Neural cell (in vitro differentiated cells): ENCODE measurements around the gene FGD6. TPM values are rescaled to one million over a fixed set of nuclear protein-coding genes. Genes with fewer than 3 reads are reported as not detected.

Experiments
- H2AFZ ChIP-seq: fragments of 200-600, 300-800 bp; sonication (generic), shearing (Covaris generic); 2 replicates; pipeline ENCODE4 v1.6.0; 2014; ENCODE audit warnings: low read depth, mild to moderate bottlenecking, antibody characterized with exemption, low read length, moderate library complexity
- H3F3A ChIP-seq: fragments of 200-600 bp; shearing (Covaris generic); 2 replicates; pipeline ENCODE4 v1.6.1; 2016; ENCODE audit warnings: mild to moderate bottlenecking, moderate library complexity, mixed read lengths, antibody characterized with exemption, low read length; ENCODE audit not compliant: insufficient read depth, poor library complexity, severe bottlenecking
- H3K27ac ChIP-seq: fragments of 200-600, 300-800 bp; sonication (generic), shearing (Covaris generic); 2 replicates; pipeline ENCODE4 v1.5.1; 2014; ENCODE audit warnings: mild to moderate bottlenecking, low read length, moderate library complexity
- H3K27me3 ChIP-seq: fragments of 300-800, 200-600 bp; sonication (generic), shearing (Covaris generic); 2 replicates; pipeline ENCODE4 v1.6.0; 2014; ENCODE audit warnings: mild to moderate bottlenecking, low read depth, low read length, moderate library complexity; ENCODE audit not compliant: insufficient read depth
- H3K36me3 ChIP-seq: fragments of 300-800, 200-600 bp; sonication (generic), shearing (Covaris generic); 2 replicates; pipeline ENCODE4 v1.5.1; 2014; ENCODE audit warnings: mild to moderate bottlenecking, antibody characterized with exemption, low read length, moderate library complexity; ENCODE audit not compliant: insufficient read depth
- H3K4me2 ChIP-seq: fragments of 300-800, 200-600 bp; sonication (generic), shearing (Covaris generic); 2 replicates; pipeline ENCODE4 v1.6.0; 2014; ENCODE audit warnings: mild to moderate bottlenecking, low read length
- H3K4me3 ChIP-seq: fragments of 300-800, 200-600 bp; sonication (generic), shearing (Covaris generic); 2 replicates; pipeline ENCODE4 v1.5.1; 2014; ENCODE audit warnings: mild to moderate bottlenecking, low read length, moderate library complexity
- H3K79me2 ChIP-seq: fragments of 200-600 bp; shearing (Covaris generic); replicated peaks from 2 replicates; pipeline ENCODE4 v1.6.0; 2014; ENCODE audit warnings: mild to moderate bottlenecking, low read length, moderate library complexity; ENCODE audit not compliant: insufficient read depth
- H3K9ac ChIP-seq: fragments of 300-800, 200-600 bp; sonication (generic), shearing (Covaris generic); 2 replicates; pipeline ENCODE4 v1.6.1; 2016; ENCODE audit warnings: mild to moderate bottlenecking, low read length, mixed read lengths
- H3K9me2 ChIP-seq: fragments of 200-600 bp; shearing (Covaris generic); 2 replicates; pipeline ENCODE4 v1.6.1; 2016; ENCODE audit warnings: mild to moderate bottlenecking, low read length, mixed read lengths; ENCODE audit not compliant: insufficient read depth
- H3K9me3 ChIP-seq: fragments of 200-600, 300-800 bp; sonication (generic), shearing (Covaris generic); 2 replicates; pipeline ENCODE4 v1.6.1; 2016; ENCODE audit warnings: mild to moderate bottlenecking, mixed run types, low read length, moderate library complexity, mixed read lengths
- H4K20me1 ChIP-seq: fragments of 200-600 bp; shearing (Covaris generic); 2 replicates; pipeline ENCODE4 v1.6.1; 2016; ENCODE audit warnings: mild to moderate bottlenecking, mixed run types; ENCODE audit not compliant: insufficient read depth
- EP300 ChIP-seq: fragments of 450-650 bp; conservative IDR thresholded peaks from 2 replicates; pipeline ENCODE4 v1.6.1; 2014; ENCODE audit warnings: antibody characterized with exemption, mild to moderate bottlenecking, moderate library complexity; ENCODE audit not compliant: poor library complexity, severe bottlenecking
- EZH2 ChIP-seq: fragments of 200-600, 300-800 bp; shearing (Covaris generic), sonication (generic); IDR thresholded peaks from 2 replicates; pipeline ENCODE4 v1.6.1; 2014; ENCODE audit warnings: antibody characterized with exemption, low read length, borderline replicate concordance, mild to moderate bottlenecking; ENCODE audit not compliant: insufficient read depth, poor library complexity, severe bottlenecking
- MXI1 ChIP-seq: fragments of 450-650 bp; conservative IDR thresholded peaks from 2 replicates; pipeline ENCODE4 v1.6.1; 2014; ENCODE audit warnings: antibody characterized with exemption, mild to moderate bottlenecking; ENCODE audit not compliant: poor library complexity, severe bottlenecking
- POLR2AphosphoS5 ChIP-seq: IDR thresholded peaks from 2 replicates; pipeline ENCODE4 v1.6.1; 2012
- RAD21 ChIP-seq: fragments of 450-650 bp; conservative IDR thresholded peaks from 2 replicates; pipeline ENCODE4 v1.6.1; 2014; ENCODE audit warnings: antibody characterized with exemption, mild to moderate bottlenecking, moderate library complexity
- SMC3 ChIP-seq: fragments of 450-650 bp; conservative IDR thresholded peaks from 2 replicates; pipeline ENCODE4 v1.6.1; 2014; ENCODE audit warnings: antibody characterized with exemption, mild to moderate bottlenecking, moderate library complexity; ENCODE audit not compliant: poor library complexity
- TAF1 ChIP-seq: IDR thresholded peaks from 2 replicates; pipeline ENCODE4 v1.6.1; 2012; ENCODE audit warnings: low read depth
- polyA plus RNA-seq: library from polyadenylated mRNA; depleted of rRNA; stranded (reverse); fragments of >200 nt; gene quantifications from 2 replicates; pipeline ENCODE4 v1.2.3, GENCODE V29; 2014
- TF ChIP-seq, protein P1 (sequence below): fragments of 450-650 bp; IDR thresholded peaks from 2 replicates; pipeline ENCODE4 v1.5.1; 2014; ENCODE audit warnings: antibody characterized with exemption, mild to moderate bottlenecking, moderate library complexity; ENCODE audit not compliant: poor library complexity, severe bottlenecking
- TF ChIP-seq, protein P2 (sequence below): IDR thresholded peaks from 2 replicates; pipeline ENCODE4 v1.6.1; 2012; ENCODE audit warnings: borderline replicate concordance

FGD6 gene
- polyA plus RNA-seq, 1 donor from 2014 or later, result 4.6 TPM

DNA sequence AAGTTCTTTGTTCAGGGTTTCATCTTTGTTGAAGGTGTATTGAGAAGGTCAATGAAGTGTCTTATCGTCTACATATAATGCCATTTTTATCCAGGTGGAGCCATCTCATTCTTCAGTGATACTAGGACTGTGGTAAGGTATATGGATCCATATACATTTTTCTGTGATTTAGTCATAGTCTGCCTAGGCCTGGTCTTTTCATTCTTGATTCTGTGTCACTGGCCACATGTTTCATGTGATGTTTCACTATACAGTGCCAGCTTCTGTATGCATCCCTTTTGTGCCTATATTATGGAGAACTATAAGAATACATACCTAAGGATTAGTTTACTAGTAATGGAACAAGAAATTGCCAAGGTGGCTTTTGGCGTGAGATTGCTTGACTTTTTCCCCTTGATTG lies 40.9 kb upstream of the FGD6 start:
- Histone ChIP-seq H3K27me3 (no peaks in the 10 kb centered on the region), H4K20me1 (no peaks in the 10 kb centered on the region), H3K9ac (no peak overlapping the region), H3K9me3 (no peaks in the 10 kb centered on the region), H2AFZ (no peak overlapping the region), H3K4me2 (no peak overlapping the region), H3K4me3 (no peak overlapping the region), H3F3A (no peaks in the 10 kb centered on the region), H3K36me3 (peaks cover 27% of the 10 kb centered on the region), H3K27ac (no peak overlapping the region), H3K79me2 (peaks cover 27% of the 10 kb centered on the region), H3K9me2 (no peaks in the 10 kb centered on the region)
- TF ChIP-seq TAF1 (no peak), EP300 (no peak), SMC3 (no peak), POLR2AphosphoS5 (no peak)

DNA sequence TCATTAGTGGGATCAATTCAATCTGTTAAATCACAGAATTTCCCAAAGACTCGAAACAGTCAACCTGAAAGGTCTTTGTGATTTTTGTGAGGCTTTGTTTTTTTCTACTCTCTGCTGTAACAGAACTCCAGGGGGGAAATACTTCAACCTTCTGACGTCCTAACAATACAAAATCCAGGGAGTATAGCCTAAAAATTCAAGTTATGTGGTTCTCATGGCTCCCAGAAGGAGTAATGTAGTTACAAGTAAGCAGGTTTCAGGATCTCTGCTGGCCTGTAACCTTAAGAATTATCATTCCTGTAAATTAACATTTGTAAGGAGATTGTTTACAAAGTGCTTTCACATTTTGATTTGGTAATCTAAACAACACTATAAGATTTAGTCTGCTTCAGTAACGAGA lies 40.3 kb upstream of the FGD6 start:
- Histone ChIP-seq H3K9ac (no peak overlapping the region), H3K4me2 (no peak overlapping the region), H3K27ac (no peak overlapping the region), H3F3A (no peaks in the 10 kb centered on the region), H3K9me3 (no peaks in the 10 kb centered on the region), H4K20me1 (no peaks in the 10 kb centered on the region), H3K27me3 (no peaks in the 10 kb centered on the region), H3K36me3 (peaks cover 26% of the 10 kb centered on the region), H3K79me2 (peaks cover 31% of the 10 kb centered on the region), H2AFZ (no peak overlapping the region), H3K4me3 (no peak overlapping the region), H3K9me2 (no peaks in the 10 kb centered on the region)
- TF ChIP-seq, protein P1, sequence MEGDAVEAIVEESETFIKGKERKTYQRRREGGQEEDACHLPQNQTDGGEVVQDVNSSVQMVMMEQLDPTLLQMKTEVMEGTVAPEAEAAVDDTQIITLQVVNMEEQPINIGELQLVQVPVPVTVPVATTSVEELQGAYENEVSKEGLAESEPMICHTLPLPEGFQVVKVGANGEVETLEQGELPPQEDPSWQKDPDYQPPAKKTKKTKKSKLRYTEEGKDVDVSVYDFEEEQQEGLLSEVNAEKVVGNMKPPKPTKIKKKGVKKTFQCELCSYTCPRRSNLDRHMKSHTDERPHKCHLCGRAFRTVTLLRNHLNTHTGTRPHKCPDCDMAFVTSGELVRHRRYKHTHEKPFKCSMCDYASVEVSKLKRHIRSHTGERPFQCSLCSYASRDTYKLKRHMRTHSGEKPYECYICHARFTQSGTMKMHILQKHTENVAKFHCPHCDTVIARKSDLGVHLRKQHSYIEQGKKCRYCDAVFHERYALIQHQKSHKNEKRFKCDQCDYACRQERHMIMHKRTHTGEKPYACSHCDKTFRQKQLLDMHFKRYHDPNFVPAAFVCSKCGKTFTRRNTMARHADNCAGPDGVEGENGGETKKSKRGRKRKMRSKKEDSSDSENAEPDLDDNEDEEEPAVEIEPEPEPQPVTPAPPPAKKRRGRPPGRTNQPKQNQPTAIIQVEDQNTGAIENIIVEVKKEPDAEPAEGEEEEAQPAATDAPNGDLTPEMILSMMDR, result no peak
- TF ChIP-seq TAF1, result no peak

DNA sequence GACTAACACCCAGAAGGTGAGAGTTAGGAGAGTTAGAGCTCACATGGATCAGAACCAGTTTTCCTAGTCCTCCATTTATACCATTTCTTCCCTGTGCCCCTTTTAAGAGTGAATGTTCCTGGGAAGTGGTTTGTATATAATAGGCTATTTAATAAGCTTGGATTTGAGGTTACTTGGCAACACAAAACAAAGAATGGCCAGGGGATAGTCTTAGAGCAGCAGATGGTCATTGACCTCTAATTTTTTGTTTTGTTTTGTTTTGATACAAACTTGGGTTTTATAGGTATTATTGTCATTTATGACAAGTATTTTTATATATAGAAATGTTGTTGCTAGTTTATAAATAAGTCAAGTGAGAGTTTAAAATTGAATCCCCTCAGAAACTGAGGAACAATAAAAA lies 36.1 kb upstream of the FGD6 start:
- TF ChIP-seq, protein P1, result no peak
- no peak for TF ChIP-seq RAD21
- TF ChIP-seq, protein P2, sequence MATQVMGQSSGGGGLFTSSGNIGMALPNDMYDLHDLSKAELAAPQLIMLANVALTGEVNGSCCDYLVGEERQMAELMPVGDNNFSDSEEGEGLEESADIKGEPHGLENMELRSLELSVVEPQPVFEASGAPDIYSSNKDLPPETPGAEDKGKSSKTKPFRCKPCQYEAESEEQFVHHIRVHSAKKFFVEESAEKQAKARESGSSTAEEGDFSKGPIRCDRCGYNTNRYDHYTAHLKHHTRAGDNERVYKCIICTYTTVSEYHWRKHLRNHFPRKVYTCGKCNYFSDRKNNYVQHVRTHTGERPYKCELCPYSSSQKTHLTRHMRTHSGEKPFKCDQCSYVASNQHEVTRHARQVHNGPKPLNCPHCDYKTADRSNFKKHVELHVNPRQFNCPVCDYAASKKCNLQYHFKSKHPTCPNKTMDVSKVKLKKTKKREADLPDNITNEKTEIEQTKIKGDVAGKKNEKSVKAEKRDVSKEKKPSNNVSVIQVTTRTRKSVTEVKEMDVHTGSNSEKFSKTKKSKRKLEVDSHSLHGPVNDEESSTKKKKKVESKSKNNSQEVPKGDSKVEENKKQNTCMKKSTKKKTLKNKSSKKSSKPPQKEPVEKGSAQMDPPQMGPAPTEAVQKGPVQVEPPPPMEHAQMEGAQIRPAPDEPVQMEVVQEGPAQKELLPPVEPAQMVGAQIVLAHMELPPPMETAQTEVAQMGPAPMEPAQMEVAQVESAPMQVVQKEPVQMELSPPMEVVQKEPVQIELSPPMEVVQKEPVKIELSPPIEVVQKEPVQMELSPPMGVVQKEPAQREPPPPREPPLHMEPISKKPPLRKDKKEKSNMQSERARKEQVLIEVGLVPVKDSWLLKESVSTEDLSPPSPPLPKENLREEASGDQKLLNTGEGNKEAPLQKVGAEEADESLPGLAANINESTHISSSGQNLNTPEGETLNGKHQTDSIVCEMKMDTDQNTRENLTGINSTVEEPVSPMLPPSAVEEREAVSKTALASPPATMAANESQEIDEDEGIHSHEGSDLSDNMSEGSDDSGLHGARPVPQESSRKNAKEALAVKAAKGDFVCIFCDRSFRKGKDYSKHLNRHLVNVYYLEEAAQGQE, result no peak
- TF ChIP-seq EZH2, result no peak
- TF ChIP-seq EP300, result no peak
- TF ChIP-seq TAF1, result no peak
- no peak for TF ChIP-seq MXI1
- no peak for TF ChIP-seq SMC3
- no peak for TF ChIP-seq POLR2AphosphoS5
- H3K9me3 ChIP-seq, result no peaks in the 10 kb centered on the region
- H3K36me3 ChIP-seq, result peaks cover 26% of the 10 kb centered on the region
- H3K4me3 ChIP-seq, result no peak overlapping the region
- peaks cover 60% of the 10 kb centered on the region for H3K79me2 ChIP-seq
- no peak overlapping the region for H2AFZ ChIP-seq
- H3F3A ChIP-seq, result no peaks in the 10 kb centered on the region
- no peaks in the 10 kb centered on the region for H3K27me3 ChIP-seq
- H3K9me2 ChIP-seq, result no peaks in the 10 kb centered on the region
- H4K20me1 ChIP-seq, result peaks cover 22% of the 10 kb centered on the region
- H3K9ac ChIP-seq, result no peak overlapping the region
- no peak overlapping the region for H3K27ac ChIP-seq
- H3K4me2 ChIP-seq, result no peak overlapping the region
